Caco-2 (cell line): ENCODE results near the gene PLIN5. TPM values are rescaled to one million over a fixed set of nuclear protein-coding genes. Genes with fewer than 3 reads are reported as not detected.

Experiments used
- BruUV-seq: library from RNA; stranded (reverse); fragments of 400-500 nt; replicated peaks from 2 replicates; lab custom pipeline; 2021; lab: Mats Ljungman, UMichigan
- CTCF ChIA-PET: fragments of 300-600 bp; sonication (Branson Sonifier 250); formaldehyde crosslinking; loops from one replicate; lab custom pipeline; 2022; ENCODE audit warnings: antibody characterized with exemption; lab: Charles Lee
- POLR2A ChIA-PET: fragments of 300-600 bp; sonication (Branson Sonifier 250); formaldehyde crosslinking; loops from one replicate; lab custom pipeline; 2022; ENCODE audit warnings: antibody characterized with exemption; lab: Charles Lee
- DNase-seq, 2 experiments: peaks; one replicate each; pipeline versions ENCODE4 v3.0.0 to v3.0.0-alpha.2; 2020 to 2022
- H3K27me3 ChIP-seq: replicated peaks from 2 replicates; pipeline ENCODE4 v1.6.0; 2011; ENCODE audit warnings: low read length; ENCODE audit not compliant: control insufficient read depth, insufficient read depth
- H3K36me3 ChIP-seq: 2 replicates; pipeline ENCODE4 v1.5.1; 2011; ENCODE audit warnings: low read length; ENCODE audit not compliant: control insufficient read depth, insufficient read depth
- H3K4me1 ChIP-seq: fragments of 250-450 bp; sonication (Bioruptor Pico); 2 replicates; pipeline ENCODE4 v1.5.1; 2020; ENCODE audit warnings: mild to moderate bottlenecking
- H3K4me3 ChIP-seq: 2 replicates; pipeline ENCODE4 v1.5.1; 2011; ENCODE audit warnings: low read depth, mild to moderate bottlenecking, control low read depth, low read length
- H3K9me3 ChIP-seq: fragments of 250-450 bp; sonication (Bioruptor Pico); 2 replicates; pipeline ENCODE4 v1.5.1; 2020; ENCODE audit warnings: mild to moderate bottlenecking, moderate library complexity
- H3K27ac Mint-ChIP-seq: one replicate; pipeline ENCODE4 v1.8.0; 2022; ENCODE audit warnings: mixed read lengths; ENCODE audit not compliant: unreplicated experiment
- H3K27me3 Mint-ChIP-seq: one replicate; pipeline ENCODE4 v1.8.0; 2022; ENCODE audit warnings: mixed read lengths; ENCODE audit not compliant: insufficient read depth, unreplicated experiment
- H3K36me3 Mint-ChIP-seq: one replicate; pipeline ENCODE4 v1.8.0; 2022; ENCODE audit warnings: mild to moderate bottlenecking, mixed read lengths; ENCODE audit not compliant: insufficient read depth, unreplicated experiment
- H3K4me1 Mint-ChIP-seq: one replicate; pipeline ENCODE4 v1.8.0; 2022; ENCODE audit warnings: low read depth, mixed read lengths; ENCODE audit not compliant: unreplicated experiment
- H3K4me3 Mint-ChIP-seq: one replicate; pipeline ENCODE4 v1.8.0; 2022; ENCODE audit warnings: mild to moderate bottlenecking, moderate library complexity, mixed read lengths; ENCODE audit not compliant: unreplicated experiment
- H3K9me3 Mint-ChIP-seq: one replicate; pipeline ENCODE4 v1.8.0; 2022; ENCODE audit warnings: mixed read lengths; ENCODE audit not compliant: unreplicated experiment
- CTCF ChIP-seq, 2 experiments: fragments of 200-600 bp in 1 of 2; IDR thresholded peaks; 1 replicate in 1 of 2; 2 replicates in 1 of 2; pipeline versions ENCODE4 v1.5.1 to v1.8.0; 2011 to 2022; ENCODE audit warnings: antibody characterized with exemption in 1 of 2, control low read depth in 1 of 2, inconsistent platforms in 1 of 2, low read depth in 1 of 2, low read length in 1 of 2, mild to moderate bottlenecking in 1 of 2, moderate library complexity in 1 of 2; ENCODE audit not compliant: insufficient read depth in 1 of 2, severe bottlenecking in 1 of 2, unreplicated experiment in 1 of 2
- intact Hi-C: fragments of 100-400 bp; cut with micrococcal nuclease; formaldehyde crosslinking; loops from one replicate; pipeline ENCODE4 v1.10.0; 2022; ENCODE audit not compliant: unreplicated experiment
- total RNA-seq: library from RNA; stranded (reverse); gene quantifications from 2 replicates; pipeline ENCODE4 v1.2.3, GENCODE V29; 2022

The PLIN5 gene
- total RNA-seq, 1 experiment from 2014 or later: 0.73 TPM

DNA sequence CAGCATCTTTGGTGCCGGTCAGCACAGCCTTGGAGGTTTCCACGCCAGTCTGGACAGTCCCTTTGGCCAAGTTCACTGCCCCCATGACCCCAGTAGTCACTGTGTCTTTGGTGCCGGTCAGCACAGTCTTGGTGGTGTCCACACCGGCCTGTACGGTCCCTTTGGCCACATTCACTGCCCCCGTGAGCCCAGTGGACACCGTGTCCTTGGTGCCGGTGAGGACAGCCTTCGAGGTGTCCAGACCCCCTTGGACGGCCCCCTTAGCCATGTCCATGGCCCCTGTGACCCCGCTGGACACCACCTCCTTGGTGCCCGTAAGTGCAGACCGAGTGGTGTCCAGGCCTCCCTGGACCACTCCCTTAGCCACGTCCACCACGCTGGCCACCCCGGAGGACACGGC is 21.8 kb downstream of the PLIN5 start:
- Mint-ChIP-seq H3K4me1 (no peaks in the 10 kb centered on the region), H3K36me3 (peaks cover 11% of the 10 kb centered on the region), H3K4me3 (no peak overlapping the region), H3K9me3 (no peaks in the 10 kb centered on the region), H3K27ac (no peak overlapping the region), H3K27me3 (no peaks in the 10 kb centered on the region)
- ChIA-PET CTCF (interaction anchor here (0.6 kb wide), 1 partner anchor 373 kb away, joined by 3 read pairs; no protein-coding TSS in a partner anchor), POLR2A (no interaction called here)
- intact Hi-C loops: no loop called here
- Histone ChIP-seq H3K27me3 (no peaks in the 10 kb centered on the region), H3K4me1 (no peaks in the 10 kb centered on the region), H3K4me3 (no peak overlapping the region), H3K36me3 (no peaks in the 10 kb centered on the region), H3K9me3 (no peaks in the 10 kb centered on the region)
- BruUV-seq: no TSS peak
- no peak for DNase-seq
- TF ChIP-seq CTCF (IDR thresholded peaks at IDR 0.05; ENCODE audit: insufficient read depth in 1 of 2, low read depth in 1 of 2, low read length in 1 of 2, severe bottlenecking in 1 of 2, unreplicated experiment in 1 of 2): no peak

GRCh38 chr19:4512070-4512469 is 23.0 kb downstream of the PLIN5 start:
- Mint-ChIP-seq H3K4me1 (no peaks in the 10 kb centered on the region), H3K4me3 (no peak overlapping the region), H3K27ac (no peak overlapping the region), H3K27me3 (no peaks in the 10 kb centered on the region), H3K36me3 (peaks cover 18% of the 10 kb centered on the region), H3K9me3 (no peaks in the 10 kb centered on the region)
- BruUV-seq: no TSS peak
- Histone ChIP-seq H3K36me3 (no peaks in the 10 kb centered on the region), H3K27me3 (no peaks in the 10 kb centered on the region), H3K4me3 (no peak overlapping the region), H3K9me3 (no peaks in the 10 kb centered on the region), H3K4me1 (no peaks in the 10 kb centered on the region)
- no peak for TF ChIP-seq CTCF (IDR thresholded peaks at IDR 0.05; ENCODE audit: insufficient read depth in 1 of 2, low read depth in 1 of 2, low read length in 1 of 2, severe bottlenecking in 1 of 2, unreplicated experiment in 1 of 2)
- DNase-seq: no peak
- ChIA-PET CTCF (no interaction called here), POLR2A (no interaction called here)
- intact Hi-C loops: no loop called here

DNA sequence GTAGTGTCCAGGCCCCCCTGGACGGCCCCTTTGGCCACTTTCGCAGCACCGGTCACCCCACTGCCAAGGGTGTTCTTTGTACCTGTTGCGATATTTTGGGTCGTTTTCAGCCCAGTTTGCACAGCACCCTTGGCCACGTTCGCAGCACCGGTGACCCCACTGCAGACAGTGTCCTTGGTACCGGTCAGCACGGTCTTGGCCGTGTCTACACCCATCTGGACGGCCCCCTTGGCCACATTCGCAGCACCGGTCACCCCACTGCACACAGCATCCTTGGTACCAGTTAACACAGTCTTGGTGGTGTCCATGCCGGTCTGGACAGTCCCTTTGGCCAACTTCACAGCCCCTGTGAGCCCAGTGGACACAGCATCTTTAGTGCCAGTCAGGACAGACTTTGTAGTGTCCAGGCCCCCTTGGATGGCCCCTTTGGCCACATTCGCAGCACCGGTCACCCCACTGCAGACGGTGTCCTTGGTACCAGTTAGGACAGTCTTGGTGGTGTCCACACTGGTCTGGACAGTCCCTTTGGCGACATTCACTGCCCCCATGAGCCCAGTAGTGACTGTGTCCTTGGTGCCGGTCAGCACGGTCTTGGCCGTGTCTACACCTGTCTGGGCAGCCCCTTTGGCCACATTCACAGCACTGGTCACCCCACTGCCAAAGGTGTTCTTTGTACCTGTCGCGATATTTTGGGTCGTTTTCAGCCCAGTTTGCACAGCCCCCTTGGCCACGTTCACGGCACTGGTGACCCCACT is 23.5 kb downstream of the PLIN5 start:
- POLR2A ChIA-PET: no interaction called here
- Mint-ChIP-seq H3K4me3 (no peak overlapping the region), H3K27me3 (no peaks in the 10 kb centered on the region), H3K36me3 (peaks cover 24% of the 10 kb centered on the region), H3K27ac (no peak overlapping the region), H3K9me3 (no peaks in the 10 kb centered on the region), H3K4me1 (no peaks in the 10 kb centered on the region)
- DNase-seq: no peak
- no peaks in the 10 kb centered on the region for H3K9me3 ChIP-seq
- no peaks in the 10 kb centered on the region for H3K27me3 ChIP-seq
- TF ChIP-seq CTCF (IDR thresholded peaks at IDR 0.05; ENCODE audit: insufficient read depth in 1 of 2, low read depth in 1 of 2, low read length in 1 of 2, severe bottlenecking in 1 of 2, unreplicated experiment in 1 of 2): no peak
- no TSS peak for BruUV-seq
- H3K4me1 ChIP-seq: no peaks in the 10 kb centered on the region
- no peaks in the 10 kb centered on the region for H3K36me3 ChIP-seq
- CTCF ChIA-PET: no interaction called here
- H3K4me3 ChIP-seq: no peak overlapping the region
- intact Hi-C loops: no loop called here
